Mononuclear cell (primary cell): ENCODE measurements around the gene DDX49. TPM values are rescaled to one million over a fixed set of nuclear protein-coding genes. Genes with fewer than 3 reads are reported as not detected.
A peak's percentile ranks its signal among the peaks of the same experiment; 100 is the strongest.

Source experiments
- H3K27me3 ChIP-seq: 2 replicates; pipeline ENCODE4 v1.6.0; 2011; ENCODE audit warnings: low read length, control low read depth; ENCODE audit not compliant: insufficient read depth
- H3K4me1 ChIP-seq: 2 replicates; pipeline ENCODE4 v1.5.1; 2011; ENCODE audit warnings: mild to moderate bottlenecking, low read length, control low read depth; ENCODE audit not compliant: insufficient read depth
- H3K4me3 ChIP-seq: 2 replicates; pipeline ENCODE4 v1.5.1; 2011; ENCODE audit warnings: mild to moderate bottlenecking, low read length, moderate library complexity
- H3K9me3 ChIP-seq: 2 replicates; pipeline ENCODE4 v1.5.1; 2011; ENCODE audit warnings: low read depth, mild to moderate bottlenecking, control low read depth, low read length
- total RNA-seq: library from RNA; depleted of rRNA; stranded (reverse); fragments of >200 nt; gene quantifications from one replicate; pipeline ENCODE4 v1.2.3, GENCODE V29; 2012

The DDX49 gene, protein sequence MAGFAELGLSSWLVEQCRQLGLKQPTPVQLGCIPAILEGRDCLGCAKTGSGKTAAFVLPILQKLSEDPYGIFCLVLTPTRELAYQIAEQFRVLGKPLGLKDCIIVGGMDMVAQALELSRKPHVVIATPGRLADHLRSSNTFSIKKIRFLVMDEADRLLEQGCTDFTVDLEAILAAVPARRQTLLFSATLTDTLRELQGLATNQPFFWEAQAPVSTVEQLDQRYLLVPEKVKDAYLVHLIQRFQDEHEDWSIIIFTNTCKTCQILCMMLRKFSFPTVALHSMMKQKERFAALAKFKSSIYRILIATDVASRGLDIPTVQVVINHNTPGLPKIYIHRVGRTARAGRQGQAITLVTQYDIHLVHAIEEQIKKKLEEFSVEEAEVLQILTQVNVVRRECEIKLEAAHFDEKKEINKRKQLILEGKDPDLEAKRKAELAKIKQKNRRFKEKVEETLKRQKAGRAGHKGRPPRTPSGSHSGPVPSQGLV
- total RNA-seq = 27.5 TPM

DNA sequence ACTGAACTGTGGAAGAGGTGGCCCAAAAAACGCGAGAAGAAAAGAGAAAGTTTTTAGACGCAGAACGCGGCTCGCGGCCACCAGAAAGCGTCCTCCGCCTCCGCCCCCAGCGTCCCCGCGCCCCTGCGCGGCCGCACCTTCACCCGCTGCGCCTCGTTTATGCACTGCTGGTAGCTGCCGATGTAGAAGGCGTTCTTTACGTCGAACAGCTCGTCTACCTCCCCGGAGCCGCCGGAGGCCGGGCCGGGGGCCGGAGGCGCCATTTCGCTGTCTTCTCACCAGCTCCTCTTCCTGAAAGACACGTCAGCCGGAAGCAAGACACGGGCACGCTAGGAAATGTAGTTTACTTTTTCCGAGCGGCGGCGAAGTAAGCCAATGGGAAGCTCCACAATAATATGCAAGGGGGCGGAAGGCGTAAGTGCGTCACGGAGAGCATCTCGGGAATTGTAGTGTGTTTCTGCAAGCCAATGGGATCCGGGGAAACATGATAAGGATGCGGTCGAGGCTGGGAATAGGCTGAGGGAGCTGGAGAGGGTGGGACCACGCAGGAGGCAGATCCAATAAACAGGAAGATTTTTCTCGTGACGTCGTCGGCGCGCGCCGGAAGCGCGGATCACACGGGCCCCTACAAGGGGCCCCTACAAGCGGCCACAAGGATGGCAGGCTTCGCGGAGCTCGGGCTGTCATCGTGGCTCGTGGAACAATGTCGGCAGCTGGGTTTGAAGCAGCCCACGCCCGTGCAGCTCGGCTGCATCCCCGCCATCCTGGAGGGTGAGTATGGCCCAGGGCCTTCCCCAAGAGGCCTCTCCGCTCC, at the start of gene DDX49, which contains the start of gene COPE:
Gene DDX49 (plus strand): TSS at position 630 of the 814 bp plus-strand sequence. CDS start 27 bp downstream, at position 657.
Gene COPE (minus strand): TSS at position 302 of the 814 bp plus-strand sequence. CDS start 39 bp downstream, at position 263.
- peaks cover 30% of the 10 kb centered on the region for H3K4me1 ChIP-seq

DNA sequence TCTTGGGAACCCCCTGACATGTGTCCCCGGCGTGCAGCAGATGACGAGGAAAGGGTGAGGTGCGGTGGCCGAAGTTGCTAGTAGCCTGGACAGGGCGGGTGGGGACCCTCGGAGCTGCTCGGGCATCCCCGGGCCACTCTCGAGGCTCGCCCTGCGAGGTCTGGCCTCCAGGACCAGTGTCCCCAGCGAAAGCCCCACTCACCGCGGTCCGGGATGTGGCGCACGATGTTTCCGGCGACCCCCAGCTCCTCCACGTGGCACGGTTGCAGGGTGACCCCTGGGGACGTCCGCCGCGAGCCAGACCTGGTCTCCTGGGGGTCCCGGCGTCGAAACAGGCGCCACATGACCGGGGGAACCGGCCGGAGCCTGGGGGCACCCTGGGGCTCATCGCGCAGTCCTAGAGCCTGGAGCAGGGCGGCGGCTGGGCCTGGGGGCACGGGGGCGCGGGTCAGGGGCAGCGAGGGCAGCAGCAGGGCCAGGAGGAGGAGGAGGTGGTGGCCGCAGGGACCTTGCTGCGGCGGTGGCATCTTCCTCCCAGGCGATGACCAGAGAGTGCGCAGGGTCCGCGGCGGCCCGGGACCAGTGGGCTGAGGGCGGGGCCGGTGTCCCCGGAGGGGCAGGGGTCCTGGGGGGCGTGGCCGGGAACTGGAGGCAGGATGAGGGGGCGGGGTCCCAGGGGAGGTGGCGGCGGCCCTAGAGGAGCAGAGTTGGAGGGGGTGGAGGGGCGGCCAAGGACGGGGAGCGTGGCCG, 49.6 kb upstream of the DDX49 start:
- Histone ChIP-seq H3K9me3 (no peaks in the 10 kb centered on the region), H3K4me1 (peaks cover 4% of the 10 kb centered on the region), H3K4me3 (no peak overlapping the region), H3K27me3 (no peaks in the 10 kb centered on the region)

More for the DNA sequence above, at the start of gene DDX49, which contains the start of gene COPE:
- Histone ChIP-seq H3K9me3 (no peaks in the 10 kb centered on the region), H3K27me3 (no peaks in the 10 kb centered on the region), H3K4me3 (peak within 1 kb of the TSS; percentile 78)

DNA sequence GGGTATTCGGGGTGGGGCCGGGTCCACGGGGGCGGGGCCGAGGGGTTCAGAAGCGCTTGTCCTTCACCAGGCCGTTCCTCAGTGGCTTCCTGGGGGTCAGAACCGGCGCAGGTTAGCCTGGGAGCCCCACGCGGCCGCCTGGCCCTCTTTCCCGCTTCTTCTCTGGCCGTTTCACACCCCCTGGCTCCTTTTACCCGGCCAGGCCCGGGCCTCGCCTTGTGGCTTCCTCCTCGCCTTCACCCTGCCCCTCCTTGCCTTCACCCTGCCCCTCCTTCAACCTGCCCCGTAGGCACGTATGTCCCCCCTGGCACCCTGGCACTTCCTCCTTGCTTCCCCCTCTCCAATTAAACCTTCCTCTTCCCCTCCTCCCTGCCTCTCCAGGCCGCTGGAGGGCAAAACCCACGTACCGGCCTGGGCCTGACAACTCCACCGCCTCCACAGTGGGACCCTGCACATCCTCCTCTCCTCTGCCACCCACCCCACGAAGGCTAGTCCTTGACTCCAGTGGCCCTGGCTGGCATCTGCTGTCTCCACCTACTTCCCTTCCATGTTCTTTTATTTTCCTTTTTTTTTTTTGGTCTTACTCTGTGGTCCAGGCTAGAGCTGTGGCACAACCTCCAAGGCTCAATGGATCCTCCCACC, 48.9 kb upstream of the DDX49 start:
- H3K27me3 ChIP-seq = no peaks in the 10 kb centered on the region
- peaks cover 4% of the 10 kb centered on the region for H3K4me1 ChIP-seq
- no peaks in the 10 kb centered on the region for H3K9me3 ChIP-seq
- no peak overlapping the region for H3K4me3 ChIP-seq

DNA sequence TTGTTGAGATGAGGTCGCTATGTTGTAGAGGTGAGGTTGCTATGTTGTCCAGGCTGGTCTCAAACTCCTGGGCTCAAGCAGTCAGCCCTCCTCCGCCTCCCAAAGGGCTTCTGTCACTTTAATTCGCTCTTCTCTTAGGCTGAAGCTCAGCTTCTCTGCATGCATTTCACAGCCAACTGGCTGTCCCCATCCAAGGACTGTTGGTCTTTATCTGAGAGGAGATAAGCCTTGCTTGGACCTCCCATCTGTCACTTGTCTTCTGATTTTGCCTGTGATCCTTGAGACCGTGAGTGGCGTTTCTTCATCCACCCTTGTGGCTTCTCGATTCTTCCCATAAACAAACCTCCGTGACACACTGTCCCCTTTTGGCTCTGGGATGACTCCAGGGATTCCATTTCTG, 48.0 kb upstream of the DDX49 start:
- H3K4me1 ChIP-seq = peaks cover 4% of the 10 kb centered on the region
- H3K27me3 ChIP-seq = no peaks in the 10 kb centered on the region
- H3K4me3 ChIP-seq = no peak overlapping the region
- no peaks in the 10 kb centered on the region for H3K9me3 ChIP-seq

DNA sequence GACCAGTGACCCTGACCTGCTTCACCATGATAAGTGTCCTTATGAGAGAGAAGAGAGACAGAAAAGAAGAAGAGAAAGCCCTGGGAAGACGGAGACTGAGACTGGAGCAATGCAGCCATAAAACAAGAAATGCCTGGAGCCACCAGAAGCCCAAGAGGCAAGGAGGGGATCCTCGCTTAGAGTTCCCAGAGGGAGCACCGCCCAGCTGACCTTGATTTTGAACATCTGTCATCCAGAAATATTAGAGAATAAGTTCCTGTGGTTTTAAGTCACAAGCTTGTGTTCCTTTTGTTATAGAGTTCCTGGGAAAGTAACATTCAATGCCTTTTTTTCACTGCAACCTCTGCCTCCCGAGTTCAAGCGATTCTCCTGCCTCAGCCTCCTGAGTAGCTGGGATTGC, 43.8 kb upstream of the DDX49 start:
- Histone ChIP-seq H3K4me1 (no peaks in the 10 kb centered on the region), H3K27me3 (no peaks in the 10 kb centered on the region), H3K4me3 (no peak overlapping the region), H3K9me3 (no peaks in the 10 kb centered on the region)

DNA sequence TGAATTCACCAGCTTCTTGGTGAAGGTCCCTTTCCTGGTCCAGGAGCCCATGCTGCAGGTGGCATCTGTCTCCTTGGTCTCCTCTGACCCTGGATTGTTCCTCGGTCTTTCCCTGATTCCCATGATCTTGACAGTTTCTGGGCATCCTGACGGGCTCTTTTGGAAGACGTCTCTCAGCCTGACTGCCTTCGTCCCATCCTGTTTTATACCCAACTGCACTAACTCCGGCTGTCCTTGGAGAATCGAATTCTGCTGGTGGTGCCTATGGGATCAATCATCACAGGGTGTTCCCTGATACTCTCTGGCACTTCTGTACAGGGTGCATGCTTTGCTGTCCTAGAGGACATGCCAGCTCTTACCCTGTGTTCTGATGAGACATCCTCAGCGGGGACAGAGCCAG, 42.6 kb upstream of the DDX49 start:
- Histone ChIP-seq H3K4me3 (no peak overlapping the region), H3K9me3 (no peaks in the 10 kb centered on the region), H3K27me3 (no peaks in the 10 kb centered on the region), H3K4me1 (no peaks in the 10 kb centered on the region)

DNA sequence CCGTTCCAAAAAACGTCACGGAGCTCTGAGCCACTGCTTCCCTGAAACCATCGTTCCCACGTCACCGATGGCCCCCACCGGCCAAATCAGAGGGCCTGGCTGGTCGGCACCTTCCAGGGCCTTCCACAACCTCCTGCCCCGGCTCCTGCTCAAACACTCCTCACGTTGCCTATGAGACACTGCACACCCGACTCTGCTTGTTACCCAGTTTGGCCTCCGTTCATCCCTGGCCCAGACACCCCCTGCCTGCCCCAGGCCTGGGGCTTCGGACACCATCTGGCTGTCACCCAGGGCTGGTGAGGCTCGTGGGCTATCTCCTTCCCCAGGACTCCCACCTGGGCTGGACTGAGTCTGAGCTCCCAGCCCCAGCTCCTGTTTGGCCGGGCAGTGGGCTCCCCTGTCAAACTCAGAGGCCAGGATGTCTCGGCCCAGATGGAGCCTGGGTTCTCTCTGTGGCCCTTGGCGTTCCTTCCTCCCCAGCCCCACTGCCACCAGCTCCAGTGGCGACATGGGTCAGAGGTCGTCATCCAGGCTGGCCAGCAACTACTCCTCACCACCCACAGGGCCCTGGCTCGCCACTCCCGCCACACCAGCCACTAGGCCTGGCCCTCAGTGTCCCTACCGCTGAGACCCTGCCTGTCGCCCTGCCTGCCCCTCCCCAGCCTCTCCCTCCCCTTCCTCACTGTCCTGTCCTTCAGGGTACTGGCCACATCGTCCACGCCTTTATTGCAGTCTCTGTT, 41.3 kb upstream of the DDX49 start:
- Histone ChIP-seq H3K4me1 (no peaks in the 10 kb centered on the region), H3K27me3 (no peaks in the 10 kb centered on the region), H3K9me3 (no peaks in the 10 kb centered on the region), H3K4me3 (no peak overlapping the region)

DNA sequence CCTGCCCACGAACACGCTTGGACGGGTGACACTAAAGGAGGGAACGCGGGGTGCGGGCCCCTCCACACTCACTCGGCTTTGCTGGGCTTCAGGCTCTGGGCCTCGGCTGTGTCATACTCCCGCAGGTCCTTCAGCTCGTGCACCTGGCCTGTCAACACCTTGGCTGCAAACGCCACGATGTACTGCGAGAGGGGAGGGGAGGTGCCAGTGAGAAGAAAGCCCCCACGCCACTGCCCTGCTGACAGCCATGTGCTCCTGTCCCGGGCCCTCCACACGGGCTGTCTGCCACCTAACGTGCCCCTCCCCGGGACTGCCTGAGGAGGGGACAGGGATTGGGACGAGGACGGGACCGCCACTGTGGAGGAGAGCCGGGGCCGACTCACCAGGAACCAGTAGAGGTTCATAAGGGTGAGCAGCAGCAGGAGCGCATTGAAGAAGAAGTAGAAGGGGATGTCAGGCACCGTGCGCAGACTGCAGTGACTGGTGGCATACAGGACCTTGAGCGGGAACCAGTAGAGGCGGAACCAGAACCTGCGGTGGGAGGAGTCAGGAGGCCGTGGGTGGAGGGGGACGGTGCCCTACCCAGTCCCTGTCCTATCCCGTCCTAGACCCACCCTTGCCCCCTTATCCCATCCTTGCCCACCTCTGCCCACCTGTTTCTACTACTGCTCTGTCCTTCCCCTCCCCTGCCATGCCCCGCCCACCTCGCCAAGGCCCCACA, 40.5 kb upstream of the DDX49 start:
- Histone ChIP-seq H3K4me3 (no peak overlapping the region), H3K27me3 (no peaks in the 10 kb centered on the region), H3K9me3 (no peaks in the 10 kb centered on the region), H3K4me1 (no peaks in the 10 kb centered on the region)

DNA sequence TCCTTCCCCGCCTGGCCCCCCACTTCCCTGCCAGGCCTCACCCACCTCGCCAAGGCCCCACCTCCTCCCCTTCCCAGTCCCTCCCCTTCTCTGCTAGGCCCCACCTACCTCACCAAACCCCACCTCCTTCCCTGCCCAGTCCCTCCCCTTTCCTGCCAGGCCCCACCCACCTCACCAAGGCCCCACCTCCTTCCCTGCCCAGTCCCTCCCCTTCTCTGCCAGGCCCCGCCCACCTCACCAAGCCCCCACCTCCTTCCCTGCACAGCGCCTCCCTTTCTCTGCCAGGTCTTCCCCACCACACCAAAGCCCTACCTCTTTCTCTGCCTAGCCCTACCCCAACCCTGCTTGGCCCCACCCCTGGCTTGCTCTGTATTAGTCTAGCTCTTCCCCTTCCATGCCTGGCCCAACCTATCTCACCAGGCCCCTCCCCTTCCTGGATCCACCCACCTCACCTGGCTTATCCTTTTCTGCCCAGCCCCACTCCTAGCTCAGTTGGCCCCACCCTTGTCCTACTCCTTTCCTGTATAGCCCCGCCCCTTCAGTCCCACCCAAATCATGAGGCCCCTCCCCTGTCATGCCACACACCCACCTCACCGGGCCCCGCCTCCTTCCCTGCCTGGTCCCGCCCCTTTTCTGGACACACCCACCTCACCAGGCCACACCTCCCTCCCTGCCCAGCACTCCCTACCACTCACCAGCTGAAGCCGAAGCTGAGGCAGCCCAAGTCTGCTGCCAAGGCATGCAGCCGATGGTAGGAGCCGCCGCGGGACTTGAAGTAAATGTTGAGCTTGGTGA, 39.7 kb upstream of the DDX49 start:
- no peaks in the 10 kb centered on the region for H3K4me1 ChIP-seq
- H3K9me3 ChIP-seq = no peaks in the 10 kb centered on the region
- H3K4me3 ChIP-seq = no peak overlapping the region
- H3K27me3 ChIP-seq = no peaks in the 10 kb centered on the region

DNA sequence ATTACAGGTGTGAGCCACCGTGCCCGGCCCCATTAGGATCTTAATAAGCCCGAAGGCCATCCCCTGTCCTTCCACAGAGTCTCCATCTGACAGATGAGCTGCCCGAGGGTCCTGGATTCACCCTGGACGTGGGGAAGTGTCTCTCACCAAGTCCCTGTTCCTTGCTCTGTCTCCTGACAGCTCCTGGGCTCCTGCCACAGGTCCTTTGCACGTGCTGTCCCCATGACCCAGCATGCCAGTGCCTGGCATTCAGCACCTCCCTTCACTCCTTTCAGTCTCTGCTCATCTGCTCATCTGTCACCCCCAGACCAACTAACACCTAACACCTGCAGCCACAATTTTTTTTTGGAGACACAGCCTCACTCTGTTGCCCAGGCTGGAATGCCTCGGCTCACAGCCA, 38.0 kb upstream of the DDX49 start:
- H3K4me1 ChIP-seq = no peaks in the 10 kb centered on the region
- H3K4me3 ChIP-seq = no peak overlapping the region
- no peaks in the 10 kb centered on the region for H3K27me3 ChIP-seq
- no peaks in the 10 kb centered on the region for H3K9me3 ChIP-seq

DNA sequence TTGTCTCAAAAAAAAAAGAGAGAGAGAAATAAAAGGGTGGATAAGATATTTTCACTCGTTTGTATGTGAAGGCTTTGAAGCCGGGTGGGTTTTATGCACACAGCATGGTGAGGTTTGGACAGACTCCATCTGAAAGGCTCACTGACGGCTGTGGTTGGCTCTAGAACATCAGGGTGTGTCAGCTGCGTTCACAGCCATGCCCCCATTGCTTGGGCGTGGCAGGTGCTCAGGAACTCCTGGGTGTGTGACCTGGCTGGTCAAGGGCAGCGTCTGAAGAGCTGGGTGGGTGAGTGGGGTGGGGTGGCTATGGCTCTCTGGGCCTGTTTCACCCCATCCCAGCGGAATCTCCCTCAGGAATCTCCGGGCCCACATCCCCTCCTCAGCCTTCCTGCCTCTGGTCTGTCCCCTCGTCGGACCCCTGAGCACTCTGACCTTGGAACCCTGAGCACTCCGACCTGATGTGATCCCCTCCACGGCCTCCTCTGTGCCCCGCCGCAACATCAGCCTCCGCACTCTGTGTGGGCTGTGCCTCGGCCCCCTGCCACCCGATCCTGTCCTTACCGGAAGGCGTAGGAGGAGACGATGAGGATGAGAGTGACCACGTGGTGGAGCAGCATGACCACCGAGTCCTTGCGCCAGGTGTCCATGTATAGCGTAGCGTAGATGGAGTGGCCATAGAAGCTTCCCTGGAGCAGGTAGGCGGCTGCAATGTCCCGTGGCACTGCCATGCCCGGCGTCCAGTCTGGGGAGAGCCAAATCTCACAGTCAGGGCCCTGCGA, 35.8 kb upstream of the DDX49 start:
- Histone ChIP-seq H3K4me3 (no peak overlapping the region), H3K4me1 (no peaks in the 10 kb centered on the region), H3K9me3 (no peaks in the 10 kb centered on the region), H3K27me3 (no peaks in the 10 kb centered on the region)

DNA sequence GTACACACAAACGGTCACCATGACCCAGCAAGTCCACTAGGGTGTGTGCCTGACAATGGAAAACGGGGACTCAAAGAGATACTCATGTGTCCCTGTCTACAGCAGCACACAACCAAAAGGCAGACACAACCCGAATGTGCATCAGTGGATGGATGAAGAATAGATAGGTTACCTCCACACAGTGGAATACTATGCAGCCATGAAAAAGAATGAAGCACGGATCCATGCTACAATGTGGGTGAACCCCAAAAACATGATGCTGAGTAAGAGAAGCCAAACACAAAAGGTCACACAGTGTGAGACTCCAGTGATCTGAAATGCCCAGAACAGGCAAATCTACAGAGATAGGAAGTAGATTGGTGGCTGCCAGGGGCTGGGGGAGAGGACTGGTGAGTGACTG, 32.5 kb upstream of the DDX49 start:
- H3K9me3 ChIP-seq = no peaks in the 10 kb centered on the region
- no peaks in the 10 kb centered on the region for H3K4me1 ChIP-seq
- H3K4me3 ChIP-seq = no peak overlapping the region
- no peaks in the 10 kb centered on the region for H3K27me3 ChIP-seq
